Activated CD4-positive, alpha-beta T cell treated with anti-CD3 and anti-CD28 coated beads, Interleukin-2, amount 50 U/mL, for 1 hour (primary cell): ENCODE results near the gene DCAF6.

Source experiments
- DNase-seq: peaks from one replicate; pipeline ENCODE4 v3.0.0-alpha.2; 2020

DCAF6 gene

GRCh38 chr1:168110896-168111545 lies 174.5 kb downstream of the DCAF6 start:
- no peak for DNase-seq

DNA sequence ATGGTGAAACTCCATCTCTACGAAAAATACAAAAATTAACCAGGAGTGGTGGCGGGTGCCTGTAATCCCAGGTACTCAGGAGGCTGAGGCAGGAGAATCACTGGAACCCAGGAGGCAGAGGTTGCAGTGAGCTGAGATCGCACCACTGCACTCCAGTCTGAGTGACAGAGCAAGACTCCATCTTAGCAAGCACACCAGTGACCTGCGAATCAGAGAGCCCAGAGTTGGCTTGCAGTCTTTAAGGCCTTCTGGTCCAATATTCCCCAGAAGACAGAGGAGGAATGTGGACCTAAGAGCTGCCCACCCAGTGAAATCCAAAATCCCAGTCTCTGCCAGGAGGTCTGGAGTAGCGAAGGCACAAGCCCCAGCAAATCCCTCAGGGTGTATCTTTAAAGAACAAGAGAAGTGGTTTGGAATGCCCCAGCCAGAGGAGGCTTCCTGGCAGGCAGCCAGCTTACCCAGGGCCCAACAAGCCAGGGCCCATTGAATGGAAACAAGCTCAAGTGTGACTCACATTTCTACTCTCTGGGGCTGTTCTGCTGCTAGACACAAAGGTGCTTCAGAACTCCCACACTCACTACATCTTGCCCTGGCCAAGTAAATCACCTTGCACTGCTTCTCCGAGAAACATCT lies 176.3 kb downstream of the DCAF6 start:
- peak; percentile 14 for DNase-seq

DNA sequence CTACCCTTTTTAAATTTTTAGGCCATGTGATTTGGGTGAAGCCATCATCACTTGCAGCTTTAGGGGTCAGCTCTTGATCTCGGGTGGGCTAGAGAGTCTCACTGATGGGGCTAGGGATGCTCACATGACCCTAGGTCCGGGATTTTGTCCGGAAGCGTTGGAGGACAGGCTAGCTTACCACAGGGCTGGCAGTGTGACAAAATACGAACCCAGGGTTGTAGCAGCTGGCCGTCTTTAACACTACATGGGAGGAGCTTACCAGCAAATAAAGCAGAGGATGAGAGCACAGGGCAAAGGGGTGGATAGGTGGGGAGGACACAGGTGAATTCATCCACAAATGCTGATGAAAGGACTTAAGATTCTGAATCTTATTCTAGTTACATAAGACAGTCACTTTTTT lies 178.4 kb downstream of the DCAF6 start:
- DNase-seq, result no peak

DNA sequence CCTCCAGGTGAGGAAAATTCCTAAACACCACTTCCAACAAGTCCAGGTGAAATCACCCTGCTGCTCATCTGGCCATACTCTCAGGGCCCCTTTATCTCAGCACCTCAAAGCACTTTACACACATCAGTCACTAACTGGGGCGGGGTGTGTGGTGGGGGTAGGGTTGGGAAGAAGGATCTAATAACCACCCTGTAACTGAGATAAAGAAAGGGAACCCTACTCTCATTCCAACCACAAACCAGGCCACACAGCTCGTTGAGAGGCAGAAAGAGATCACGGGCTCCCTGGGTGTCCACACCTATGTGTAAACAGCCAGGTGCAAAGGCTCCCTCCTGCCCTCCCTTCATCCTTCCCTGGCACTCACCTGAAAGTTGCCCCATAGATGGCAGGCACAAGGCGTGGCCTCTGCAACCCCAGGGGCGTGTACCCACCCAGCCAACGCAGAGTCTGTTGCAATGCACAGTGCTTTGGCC lies 179.9 kb downstream of the DCAF6 start:
- no peak for DNase-seq

DNA sequence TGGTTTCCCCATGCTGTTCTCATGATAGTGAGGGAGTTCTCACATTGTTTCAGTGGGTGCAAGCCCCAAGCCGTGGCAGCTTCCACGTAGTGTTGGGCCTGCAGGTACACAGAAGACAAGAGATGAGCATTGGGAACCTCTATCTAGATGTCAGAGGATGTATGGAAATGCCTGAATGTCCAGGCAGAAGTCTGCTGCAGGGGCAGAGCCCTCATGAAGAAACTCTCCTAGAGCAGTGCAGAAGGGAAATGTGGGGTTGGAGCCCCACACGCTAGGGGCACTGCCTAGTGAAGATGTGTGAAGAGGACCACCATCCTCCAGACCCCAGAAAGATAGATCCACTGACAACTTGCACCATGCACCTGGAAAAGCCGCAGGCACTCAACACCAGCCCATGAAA lies 183.3 kb downstream of the DCAF6 start:
- no peak for DNase-seq

DNA sequence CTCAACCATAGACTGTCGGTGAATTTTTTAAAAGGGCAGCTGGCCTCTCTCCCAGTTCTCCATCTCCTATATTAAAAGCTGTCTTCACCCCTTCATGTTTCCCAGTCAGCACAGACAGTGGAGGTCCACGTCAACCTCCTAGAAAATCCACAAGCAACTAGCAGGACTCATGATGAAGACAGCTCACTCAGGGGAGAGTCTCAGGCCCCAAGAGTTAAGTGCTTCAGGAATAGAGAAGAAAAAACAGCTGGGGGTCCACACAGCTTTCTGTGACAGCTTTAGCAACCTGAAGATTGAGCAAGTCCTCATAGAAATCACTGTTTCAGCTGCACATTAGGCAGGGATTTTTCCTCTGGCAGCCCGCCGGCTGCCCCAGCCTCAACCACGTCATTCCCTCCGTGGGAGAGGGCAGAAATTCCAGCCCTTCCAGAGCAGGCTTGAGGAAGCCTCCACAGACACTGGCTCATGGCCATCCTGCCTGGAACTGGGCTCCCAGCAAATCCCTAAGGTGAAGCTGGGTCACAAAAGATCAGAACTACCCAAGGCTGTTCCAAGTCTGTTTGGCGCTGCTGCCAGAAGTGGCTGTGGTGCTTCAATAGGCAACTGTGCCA lies 185.0 kb downstream of the DCAF6 start:
- DNase-seq, result no peak

- no peak for DNase-seq
Measured at GRCh38 chr1:168125051-168125450, 188.6 kb downstream of the DCAF6 start.
